HepG2 (cell line): ENCODE data around the gene ZDHHC18. TPM values are rescaled to one million over a fixed set of nuclear protein-coding genes. Genes with fewer than 3 reads are reported as not detected.

Experiments used
- BRD4 ChIP-seq: sonication (generic); formaldehyde crosslinking; IDR thresholded peaks from 2 replicates; pipeline ENCODE4 v1.4.0; 2020; ENCODE audit warnings: missing genetic modification reagents
- FOSL1 ChIP-seq: sonication (generic); formaldehyde crosslinking; IDR thresholded peaks from 2 replicates; pipeline ENCODE4 v1.9.0; 2021; ENCODE audit warnings: missing genetic modification reagents, borderline replicate concordance
- ZNF17 ChIP-seq: sonication (generic); formaldehyde crosslinking; IDR thresholded peaks from 2 replicates; pipeline ENCODE4 v1.5.0; 2020; ENCODE audit warnings: mild to moderate bottlenecking, missing genetic modification reagents
- ZNF441 ChIP-seq: sonication (generic); formaldehyde crosslinking; IDR thresholded peaks from 2 replicates; pipeline ENCODE4 v1.7.0; 2021; ENCODE audit warnings: missing genetic modification reagents, borderline replicate concordance
- ZNF496 ChIP-seq: sonication (generic); formaldehyde crosslinking; IDR thresholded peaks from 2 replicates; pipeline ENCODE4 v1.8.1; 2023; ENCODE audit warnings: mild to moderate bottlenecking, moderate library complexity, missing genetic modification reagents; ENCODE audit not compliant: insufficient replicate concordance
- ZNF616 ChIP-seq: sonication (generic); formaldehyde crosslinking; IDR thresholded peaks from 2 replicates; pipeline ENCODE4 v1.5.0; 2020; ENCODE audit warnings: low read depth, mild to moderate bottlenecking, missing genetic modification reagents
- polyA plus RNA-seq, 8 experiments: library from polyadenylated mRNA; depleted of rRNA in 3 of 8; stranded (reverse) in 7 of 8; unstranded in 1 of 8; fragments of >200 nt; fragmentation: Illumina TruSeq in 4 of 8; extraction: Trizol in 4 of 8; gene quantifications; 2 replicates each; pipeline versions ENCODE4 v1.2.1 to v1.2.3, GENCODE V29; 2011 to 2016; ENCODE audit warnings: low read depth in 4 of 8, missing spikeins in 1 of 8, mixed read lengths in 1 of 8; ENCODE audit not compliant: insufficient read depth in 1 of 8
- total RNA-seq, 5 experiments: library from RNA; depleted of rRNA; stranded (reverse); fragments of >200 nt; fragmentation: Illumina TruSeq; extraction: Trizol; gene quantifications; 2 replicates each; pipeline ENCODE4 v1.2.3, GENCODE V29; 2016; ENCODE audit warnings: low read depth in 1 of 5
- TF ChIP-seq, protein P1 (sequence below): sonication (generic); formaldehyde crosslinking; conservative IDR thresholded peaks from 2 replicates; pipeline ENCODE4 v1.8.0; 2022; ENCODE audit warnings: missing genetic modification reagents
- TF ChIP-seq, protein P2 (sequence below): sonication (generic); formaldehyde crosslinking; IDR thresholded peaks from 2 replicates; pipeline ENCODE4 v1.4.0; 2020; ENCODE audit warnings: missing genetic modification reagents

ZDHHC18 gene
- total and polyA plus RNA-seq, 2 of the 13 experiments (the other 11 are each of a cell fraction or from before 2014, with no cell fraction given), result 13.2 to 35.3 TPM

DNA sequence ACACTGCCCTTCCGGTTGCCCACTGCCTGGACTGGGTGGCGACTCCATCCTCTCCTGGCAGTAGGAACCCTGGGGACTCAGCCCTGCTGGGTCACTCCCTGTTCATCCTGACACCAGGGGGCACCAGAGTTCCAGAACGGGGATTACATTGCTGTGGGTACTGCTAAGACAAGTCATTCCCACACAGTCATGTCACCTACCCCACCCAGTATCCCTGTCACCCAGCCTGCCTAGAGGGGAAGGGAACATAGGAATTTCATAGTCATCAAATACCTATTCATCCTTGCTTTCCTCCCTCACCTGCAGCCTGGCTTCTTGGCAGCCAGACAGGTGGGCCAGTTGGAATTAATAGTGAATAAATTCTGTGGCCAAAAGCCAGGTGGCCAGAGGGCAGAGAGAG, 26.7 kb downstream of the ZDHHC18 start (continued):
- TF ChIP-seq, protein P1, sequence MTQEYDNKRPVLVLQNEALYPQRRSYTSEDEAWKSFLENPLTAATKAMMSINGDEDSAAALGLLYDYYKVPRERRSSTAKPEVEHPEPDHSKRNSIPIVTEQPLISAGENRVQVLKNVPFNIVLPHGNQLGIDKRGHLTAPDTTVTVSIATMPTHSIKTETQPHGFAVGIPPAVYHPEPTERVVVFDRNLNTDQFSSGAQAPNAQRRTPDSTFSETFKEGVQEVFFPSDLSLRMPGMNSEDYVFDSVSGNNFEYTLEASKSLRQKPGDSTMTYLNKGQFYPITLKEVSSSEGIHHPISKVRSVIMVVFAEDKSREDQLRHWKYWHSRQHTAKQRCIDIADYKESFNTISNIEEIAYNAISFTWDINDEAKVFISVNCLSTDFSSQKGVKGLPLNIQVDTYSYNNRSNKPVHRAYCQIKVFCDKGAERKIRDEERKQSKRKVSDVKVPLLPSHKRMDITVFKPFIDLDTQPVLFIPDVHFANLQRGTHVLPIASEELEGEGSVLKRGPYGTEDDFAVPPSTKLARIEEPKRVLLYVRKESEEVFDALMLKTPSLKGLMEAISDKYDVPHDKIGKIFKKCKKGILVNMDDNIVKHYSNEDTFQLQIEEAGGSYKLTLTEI (CRISPR knock-in tag), result no peak
- TF ChIP-seq BRD4 (CRISPR knock-in tag), result no peak
- no peak for TF ChIP-seq ZNF616 (CRISPR knock-in tag)
- no peak for TF ChIP-seq ZNF17 (CRISPR knock-in tag)
- no peak for TF ChIP-seq ZNF441 (CRISPR knock-in tag)
- TF ChIP-seq ZNF496 (CRISPR knock-in tag), result no peak
- TF ChIP-seq, protein P2, sequence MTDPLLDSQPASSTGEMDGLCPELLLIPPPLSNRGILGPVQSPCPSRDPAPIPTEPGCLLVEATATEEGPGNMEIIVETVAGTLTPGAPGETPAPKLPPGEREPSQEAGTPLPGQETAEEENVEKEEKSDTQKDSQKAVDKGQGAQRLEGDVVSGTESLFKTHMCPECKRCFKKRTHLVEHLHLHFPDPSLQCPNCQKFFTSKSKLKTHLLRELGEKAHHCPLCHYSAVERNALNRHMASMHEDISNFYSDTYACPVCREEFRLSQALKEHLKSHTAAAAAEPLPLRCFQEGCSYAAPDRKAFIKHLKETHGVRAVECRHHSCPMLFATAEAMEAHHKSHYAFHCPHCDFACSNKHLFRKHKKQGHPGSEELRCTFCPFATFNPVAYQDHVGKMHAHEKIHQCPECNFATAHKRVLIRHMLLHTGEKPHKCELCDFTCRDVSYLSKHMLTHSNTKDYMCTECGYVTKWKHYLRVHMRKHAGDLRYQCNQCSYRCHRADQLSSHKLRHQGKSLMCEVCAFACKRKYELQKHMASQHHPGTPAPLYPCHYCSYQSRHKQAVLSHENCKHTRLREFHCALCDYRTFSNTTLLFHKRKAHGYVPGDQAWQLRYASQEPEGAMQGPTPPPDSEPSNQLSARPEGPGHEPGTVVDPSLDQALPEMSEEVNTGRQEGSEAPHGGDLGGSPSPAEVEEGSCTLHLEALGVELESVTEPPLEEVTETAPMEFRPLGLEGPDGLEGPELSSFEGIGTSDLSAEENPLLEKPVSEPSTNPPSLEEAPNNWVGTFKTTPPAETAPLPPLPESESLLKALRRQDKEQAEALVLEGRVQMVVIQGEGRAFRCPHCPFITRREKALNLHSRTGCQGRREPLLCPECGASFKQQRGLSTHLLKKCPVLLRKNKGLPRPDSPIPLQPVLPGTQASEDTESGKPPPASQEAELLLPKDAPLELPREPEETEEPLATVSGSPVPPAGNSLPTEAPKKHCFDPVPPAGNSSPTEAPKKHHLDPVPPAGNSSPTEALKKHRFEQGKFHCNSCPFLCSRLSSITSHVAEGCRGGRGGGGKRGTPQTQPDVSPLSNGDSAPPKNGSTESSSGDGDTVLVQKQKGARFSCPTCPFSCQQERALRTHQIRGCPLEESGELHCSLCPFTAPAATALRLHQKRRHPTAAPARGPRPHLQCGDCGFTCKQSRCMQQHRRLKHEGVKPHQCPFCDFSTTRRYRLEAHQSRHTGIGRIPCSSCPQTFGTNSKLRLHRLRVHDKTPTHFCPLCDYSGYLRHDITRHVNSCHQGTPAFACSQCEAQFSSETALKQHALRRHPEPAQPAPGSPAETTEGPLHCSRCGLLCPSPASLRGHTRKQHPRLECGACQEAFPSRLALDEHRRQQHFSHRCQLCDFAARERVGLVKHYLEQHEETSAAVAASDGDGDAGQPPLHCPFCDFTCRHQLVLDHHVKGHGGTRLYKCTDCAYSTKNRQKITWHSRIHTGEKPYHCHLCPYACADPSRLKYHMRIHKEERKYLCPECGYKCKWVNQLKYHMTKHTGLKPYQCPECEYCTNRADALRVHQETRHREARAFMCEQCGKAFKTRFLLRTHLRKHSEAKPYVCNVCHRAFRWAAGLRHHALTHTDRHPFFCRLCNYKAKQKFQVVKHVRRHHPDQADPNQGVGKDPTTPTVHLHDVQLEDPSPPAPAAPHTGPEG (CRISPR knock-in tag), result no peak
- no peak for TF ChIP-seq FOSL1 (CRISPR knock-in tag)
